ENCODE results near the gene CATSPERZ. TPM values are rescaled to one million over a fixed set of nuclear protein-coding genes. Genes with fewer than 3 reads are reported as not detected.

CATSPERZ gene
- total and polyA plus RNA-seq, 2 of the 13 experiments (the other 11 are each of a cell fraction or from before 2014, with no cell fraction given), result 0.22 to 0.48 TPM

GRCh38 chr11:64331569-64332371 is 31.6 kb downstream of the CATSPERZ start (continued):
- TF ChIP-seq, protein P1, sequence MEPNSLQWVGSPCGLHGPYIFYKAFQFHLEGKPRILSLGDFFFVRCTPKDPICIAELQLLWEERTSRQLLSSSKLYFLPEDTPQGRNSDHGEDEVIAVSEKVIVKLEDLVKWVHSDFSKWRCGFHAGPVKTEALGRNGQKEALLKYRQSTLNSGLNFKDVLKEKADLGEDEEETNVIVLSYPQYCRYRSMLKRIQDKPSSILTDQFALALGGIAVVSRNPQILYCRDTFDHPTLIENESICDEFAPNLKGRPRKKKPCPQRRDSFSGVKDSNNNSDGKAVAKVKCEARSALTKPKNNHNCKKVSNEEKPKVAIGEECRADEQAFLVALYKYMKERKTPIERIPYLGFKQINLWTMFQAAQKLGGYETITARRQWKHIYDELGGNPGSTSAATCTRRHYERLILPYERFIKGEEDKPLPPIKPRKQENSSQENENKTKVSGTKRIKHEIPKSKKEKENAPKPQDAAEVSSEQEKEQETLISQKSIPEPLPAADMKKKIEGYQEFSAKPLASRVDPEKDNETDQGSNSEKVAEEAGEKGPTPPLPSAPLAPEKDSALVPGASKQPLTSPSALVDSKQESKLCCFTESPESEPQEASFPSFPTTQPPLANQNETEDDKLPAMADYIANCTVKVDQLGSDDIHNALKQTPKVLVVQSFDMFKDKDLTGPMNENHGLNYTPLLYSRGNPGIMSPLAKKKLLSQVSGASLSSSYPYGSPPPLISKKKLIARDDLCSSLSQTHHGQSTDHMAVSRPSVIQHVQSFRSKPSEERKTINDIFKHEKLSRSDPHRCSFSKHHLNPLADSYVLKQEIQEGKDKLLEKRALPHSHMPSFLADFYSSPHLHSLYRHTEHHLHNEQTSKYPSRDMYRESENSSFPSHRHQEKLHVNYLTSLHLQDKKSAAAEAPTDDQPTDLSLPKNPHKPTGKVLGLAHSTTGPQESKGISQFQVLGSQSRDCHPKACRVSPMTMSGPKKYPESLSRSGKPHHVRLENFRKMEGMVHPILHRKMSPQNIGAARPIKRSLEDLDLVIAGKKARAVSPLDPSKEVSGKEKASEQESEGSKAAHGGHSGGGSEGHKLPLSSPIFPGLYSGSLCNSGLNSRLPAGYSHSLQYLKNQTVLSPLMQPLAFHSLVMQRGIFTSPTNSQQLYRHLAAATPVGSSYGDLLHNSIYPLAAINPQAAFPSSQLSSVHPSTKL (CRISPR knock-in tag; IDR thresholded peaks at IDR 0.05), result peak; percentile 41; the same call in 1 of the 2 replicates
- TF ChIP-seq RXRA (CRISPR knock-in tag; IDR thresholded peaks at IDR 0.05), result 0 out of 2 replicates have a peak, but pooled peaks have one; percentile 44
- TF ChIP-seq HIVEP1 (CRISPR knock-in tag; IDR thresholded peaks at IDR 0.05), result no peak
- no peak for TF ChIP-seq ELF1 (CRISPR knock-in tag; IDR thresholded peaks at IDR 0.05)
- TF ChIP-seq, protein P2, sequence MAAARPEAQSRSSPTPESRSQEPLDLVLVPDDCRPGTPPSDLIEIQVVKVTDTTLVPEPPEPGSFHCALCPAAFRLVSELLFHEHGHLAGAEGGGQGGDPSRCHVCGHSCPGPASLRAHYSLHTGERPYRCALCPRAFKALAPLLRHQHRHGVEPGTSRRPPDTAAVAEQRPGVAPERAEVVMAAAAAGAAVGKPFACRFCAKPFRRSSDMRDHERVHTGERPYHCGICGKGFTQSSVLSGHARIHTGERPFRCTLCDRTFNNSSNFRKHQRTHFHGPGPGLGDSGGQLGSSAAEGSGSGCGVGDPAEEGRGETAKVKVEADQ (CRISPR knock-in tag; IDR thresholded peaks at IDR 0.05; ENCODE audit: borderline replicate concordance), result no peak
- TF ChIP-seq ARID4A (CRISPR knock-in tag; IDR thresholded peaks at IDR 0.05; ENCODE audit: borderline replicate concordance), result peak; percentile 17; the same call in 1 of the 2 replicates
- no peak for TF ChIP-seq ZNF383 (CRISPR knock-in tag; IDR thresholded peaks at IDR 0.05; ENCODE audit: borderline replicate concordance)
- no peak for TF ChIP-seq HMGA1 (CRISPR knock-in tag; conservative IDR thresholded peaks at IDR 0.05)
- TF ChIP-seq POGK (CRISPR knock-in tag; conservative IDR thresholded peaks at IDR 0.05), result 0 out of 2 replicates have a peak, but pooled peaks have one; percentile 27
- no peak for TF ChIP-seq DZIP1 (CRISPR knock-in tag; IDR thresholded peaks at IDR 0.05)
- TF ChIP-seq IKZF4 (CRISPR knock-in tag; IDR thresholded peaks at IDR 0.05; ENCODE audit: borderline replicate concordance, low read depth, not compliant biosample characterization), result no peak
- no peak for TF ChIP-seq FOXP1 (IDR thresholded peaks at IDR 0.05)
- TF ChIP-seq FOXP1 (CRISPR knock-in tag; IDR thresholded peaks at IDR 0.05), result no peak

Data from HepG2 (cell line).